HepG2 (cell line): ENCODE results near the gene TOM1L2. TPM values are rescaled to one million over a fixed set of nuclear protein-coding genes. Genes with fewer than 3 reads are reported as not detected.

Experiments used
- ETV5 ChIP-seq: IDR thresholded peaks from 2 replicates; pipeline ENCODE4 v1.6.1; 2018; ENCODE audit warnings: missing biosample characterization, missing genetic modification reagents, inconsistent platforms, borderline replicate concordance
- ETV6 ChIP-seq: sonication (generic); formaldehyde crosslinking; conservative IDR thresholded peaks from 2 replicates; pipeline ENCODE4 v1.4.0; 2020; ENCODE audit warnings: missing genetic modification reagents
- FOSL1 ChIP-seq: sonication (generic); formaldehyde crosslinking; IDR thresholded peaks from 2 replicates; pipeline ENCODE4 v1.9.0; 2021; ENCODE audit warnings: missing genetic modification reagents, borderline replicate concordance
- POGZ ChIP-seq: sonication (generic); formaldehyde crosslinking; IDR thresholded peaks from 2 replicates; pipeline ENCODE4 v1.4.0; 2020; ENCODE audit warnings: mild to moderate bottlenecking, missing genetic modification reagents
- RBM22 ChIP-seq: fragments of 200-400 bp; formaldehyde crosslinking; optimal IDR thresholded peaks from 2 replicates; pipeline ENCODE3; 2017; ENCODE audit warnings: mild to moderate bottlenecking, low read length, moderate library complexity
- SAP130 ChIP-seq: IDR thresholded peaks from 2 replicates; pipeline ENCODE4 v1.6.1; 2016; ENCODE audit warnings: low read depth
- SMC3 ChIP-seq: IDR thresholded peaks from 2 replicates; pipeline ENCODE4 v1.6.1; 2011; ENCODE audit warnings: low read length, improper control_type of control experiment
- ZNF143 ChIP-seq: sonication (generic); formaldehyde crosslinking; IDR thresholded peaks from 2 replicates; pipeline ENCODE4 v1.4.0; 2020; ENCODE audit warnings: missing genetic modification reagents
- ZNF253 ChIP-seq: sonication (generic); formaldehyde crosslinking; IDR thresholded peaks from 2 replicates; pipeline ENCODE4 v1.8.0; 2022; ENCODE audit warnings: mild to moderate bottlenecking, missing genetic modification reagents, borderline replicate concordance
- ZNF335 ChIP-seq: sonication (generic); formaldehyde crosslinking; IDR thresholded peaks from 2 replicates; pipeline ENCODE4 v1.4.0; 2020; ENCODE audit warnings: missing genetic modification reagents
- ZNF460 ChIP-seq: sonication (generic); formaldehyde crosslinking; IDR thresholded peaks from 2 replicates; pipeline ENCODE4 v1.5.1; 2020; ENCODE audit warnings: missing genetic modification reagents, mild to moderate bottlenecking, borderline replicate concordance
- ZNF776 ChIP-seq: sonication (generic); formaldehyde crosslinking; IDR thresholded peaks from 2 replicates; pipeline ENCODE4 v1.4.0; 2020; ENCODE audit warnings: mild to moderate bottlenecking, missing genetic modification reagents
- polyA plus RNA-seq, 8 experiments: library from polyadenylated mRNA; depleted of rRNA in 3 of 8; stranded (reverse) in 7 of 8; unstranded in 1 of 8; fragments of >200 nt; fragmentation: Illumina TruSeq in 4 of 8; extraction: Trizol in 4 of 8; gene quantifications; 2 replicates each; pipeline versions ENCODE4 v1.2.1 to v1.2.3, GENCODE V29; 2011 to 2016; ENCODE audit warnings: low read depth in 4 of 8, missing spikeins in 1 of 8, mixed read lengths in 1 of 8; ENCODE audit not compliant: insufficient read depth in 1 of 8
- total RNA-seq, 5 experiments: library from RNA; depleted of rRNA; stranded (reverse); fragments of >200 nt; fragmentation: Illumina TruSeq; extraction: Trizol; gene quantifications; 2 replicates each; pipeline ENCODE4 v1.2.3, GENCODE V29; 2016; ENCODE audit warnings: low read depth in 1 of 5
- TF ChIP-seq, protein P1 (sequence below): sonication (generic); formaldehyde crosslinking; IDR thresholded peaks from 2 replicates; pipeline ENCODE4 v1.5.0; 2020; ENCODE audit warnings: mild to moderate bottlenecking, missing genetic modification reagents, moderate library complexity
- TF ChIP-seq, protein P2 (sequence below): sonication (generic); formaldehyde crosslinking; IDR thresholded peaks from 2 replicates; pipeline ENCODE4 v1.5.0; 2020; ENCODE audit warnings: missing genetic modification reagents, mild to moderate bottlenecking, borderline replicate concordance
- TF ChIP-seq, protein P3 (sequence below): sonication (generic); formaldehyde crosslinking; IDR thresholded peaks from 2 replicates; pipeline ENCODE4 v1.4.0; 2020; ENCODE audit warnings: missing genetic modification reagents
- TF ChIP-seq, protein P4 (sequence below): sonication (generic); formaldehyde crosslinking; IDR thresholded peaks from 2 replicates; pipeline ENCODE4 v1.4.0; 2020; ENCODE audit warnings: missing genetic modification reagents
- TF ChIP-seq, protein P5 (sequence below): sonication (generic); formaldehyde crosslinking; IDR thresholded peaks from 2 replicates; pipeline ENCODE4 v1.5.0; 2020; ENCODE audit warnings: mild to moderate bottlenecking, missing genetic modification reagents, borderline replicate concordance
- TF ChIP-seq, protein P6 (sequence below): sonication (generic); formaldehyde crosslinking; IDR thresholded peaks from 2 replicates; pipeline ENCODE4 v1.4.0; 2020; ENCODE audit warnings: missing genetic modification reagents
- TF ChIP-seq, protein P7 (sequence below): sonication (generic); formaldehyde crosslinking; IDR thresholded peaks from 2 replicates; pipeline ENCODE4 v1.8.1; 2022; ENCODE audit warnings: mild to moderate bottlenecking, missing genetic modification reagents

Gene TOM1L2
- total and polyA plus RNA-seq, 2 of the 13 experiments (the other 11 are each of a cell fraction or from before 2014, with no cell fraction given): 4.7 to 7.4 TPM

DNA sequence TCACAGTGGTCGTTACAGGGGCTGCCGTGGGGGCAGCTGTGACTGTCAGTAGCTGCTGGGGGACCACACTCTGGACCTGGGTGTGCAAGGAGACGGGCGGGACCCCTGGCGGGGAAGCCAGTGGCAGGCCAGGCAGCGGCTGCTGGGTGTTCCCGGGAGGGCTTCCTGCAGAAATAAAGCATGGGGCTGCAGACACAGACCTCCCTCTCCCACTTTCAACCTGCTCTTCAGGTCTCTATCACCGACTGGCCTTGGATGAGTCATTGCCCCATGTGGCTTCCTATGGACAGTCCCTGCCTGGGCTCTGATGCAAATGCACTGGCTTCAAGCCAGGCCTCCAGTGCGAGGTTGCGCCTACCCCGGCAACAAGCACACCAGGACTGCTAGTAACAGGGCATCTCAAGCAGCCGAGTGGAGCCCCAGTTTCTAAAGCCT, 152.6 kb downstream of the TOM1L2 start (continued):
- TF ChIP-seq, protein P1, sequence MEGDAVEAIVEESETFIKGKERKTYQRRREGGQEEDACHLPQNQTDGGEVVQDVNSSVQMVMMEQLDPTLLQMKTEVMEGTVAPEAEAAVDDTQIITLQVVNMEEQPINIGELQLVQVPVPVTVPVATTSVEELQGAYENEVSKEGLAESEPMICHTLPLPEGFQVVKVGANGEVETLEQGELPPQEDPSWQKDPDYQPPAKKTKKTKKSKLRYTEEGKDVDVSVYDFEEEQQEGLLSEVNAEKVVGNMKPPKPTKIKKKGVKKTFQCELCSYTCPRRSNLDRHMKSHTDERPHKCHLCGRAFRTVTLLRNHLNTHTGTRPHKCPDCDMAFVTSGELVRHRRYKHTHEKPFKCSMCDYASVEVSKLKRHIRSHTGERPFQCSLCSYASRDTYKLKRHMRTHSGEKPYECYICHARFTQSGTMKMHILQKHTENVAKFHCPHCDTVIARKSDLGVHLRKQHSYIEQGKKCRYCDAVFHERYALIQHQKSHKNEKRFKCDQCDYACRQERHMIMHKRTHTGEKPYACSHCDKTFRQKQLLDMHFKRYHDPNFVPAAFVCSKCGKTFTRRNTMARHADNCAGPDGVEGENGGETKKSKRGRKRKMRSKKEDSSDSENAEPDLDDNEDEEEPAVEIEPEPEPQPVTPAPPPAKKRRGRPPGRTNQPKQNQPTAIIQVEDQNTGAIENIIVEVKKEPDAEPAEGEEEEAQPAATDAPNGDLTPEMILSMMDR (CRISPR knock-in tag): 0 out of 2 replicates have a peak, but pooled peaks have one; percentile 5
- TF ChIP-seq FOSL1 (CRISPR knock-in tag): peak; percentile 69
- TF ChIP-seq, protein P2, sequence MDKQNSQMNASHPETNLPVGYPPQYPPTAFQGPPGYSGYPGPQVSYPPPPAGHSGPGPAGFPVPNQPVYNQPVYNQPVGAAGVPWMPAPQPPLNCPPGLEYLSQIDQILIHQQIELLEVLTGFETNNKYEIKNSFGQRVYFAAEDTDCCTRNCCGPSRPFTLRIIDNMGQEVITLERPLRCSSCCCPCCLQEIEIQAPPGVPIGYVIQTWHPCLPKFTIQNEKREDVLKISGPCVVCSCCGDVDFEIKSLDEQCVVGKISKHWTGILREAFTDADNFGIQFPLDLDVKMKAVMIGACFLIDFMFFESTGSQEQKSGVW (CRISPR knock-in tag): no peak
- TF ChIP-seq ZNF253: no peak
- 0 out of 2 replicates have a peak, but pooled peaks have one; percentile 12 for TF ChIP-seq SMC3
- TF ChIP-seq ZNF143 (CRISPR knock-in tag): no peak
- TF ChIP-seq, protein P3, sequence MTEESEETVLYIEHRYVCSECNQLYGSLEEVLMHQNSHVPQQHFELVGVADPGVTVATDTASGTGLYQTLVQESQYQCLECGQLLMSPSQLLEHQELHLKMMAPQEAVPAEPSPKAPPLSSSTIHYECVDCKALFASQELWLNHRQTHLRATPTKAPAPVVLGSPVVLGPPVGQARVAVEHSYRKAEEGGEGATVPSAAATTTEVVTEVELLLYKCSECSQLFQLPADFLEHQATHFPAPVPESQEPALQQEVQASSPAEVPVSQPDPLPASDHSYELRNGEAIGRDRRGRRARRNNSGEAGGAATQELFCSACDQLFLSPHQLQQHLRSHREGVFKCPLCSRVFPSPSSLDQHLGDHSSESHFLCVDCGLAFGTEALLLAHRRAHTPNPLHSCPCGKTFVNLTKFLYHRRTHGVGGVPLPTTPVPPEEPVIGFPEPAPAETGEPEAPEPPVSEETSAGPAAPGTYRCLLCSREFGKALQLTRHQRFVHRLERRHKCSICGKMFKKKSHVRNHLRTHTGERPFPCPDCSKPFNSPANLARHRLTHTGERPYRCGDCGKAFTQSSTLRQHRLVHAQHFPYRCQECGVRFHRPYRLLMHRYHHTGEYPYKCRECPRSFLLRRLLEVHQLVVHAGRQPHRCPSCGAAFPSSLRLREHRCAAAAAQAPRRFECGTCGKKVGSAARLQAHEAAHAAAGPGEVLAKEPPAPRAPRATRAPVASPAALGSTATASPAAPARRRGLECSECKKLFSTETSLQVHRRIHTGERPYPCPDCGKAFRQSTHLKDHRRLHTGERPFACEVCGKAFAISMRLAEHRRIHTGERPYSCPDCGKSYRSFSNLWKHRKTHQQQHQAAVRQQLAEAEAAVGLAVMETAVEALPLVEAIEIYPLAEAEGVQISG (CRISPR knock-in tag): 0 out of 2 replicates have a peak, but pooled peaks have one; percentile 26
- TF ChIP-seq RBM22: peak; percentile 29
- no peak for TF ChIP-seq ZNF460 (CRISPR knock-in tag)
- no peak for TF ChIP-seq ZNF335 (CRISPR knock-in tag)
- TF ChIP-seq, protein P4, sequence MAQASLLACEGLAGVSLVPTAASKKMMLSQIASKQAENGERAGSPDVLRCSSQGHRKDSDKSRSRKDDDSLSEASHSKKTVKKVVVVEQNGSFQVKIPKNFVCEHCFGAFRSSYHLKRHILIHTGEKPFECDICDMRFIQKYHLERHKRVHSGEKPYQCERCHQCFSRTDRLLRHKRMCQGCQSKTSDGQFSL (CRISPR knock-in tag): no peak
- TF ChIP-seq, protein P5, sequence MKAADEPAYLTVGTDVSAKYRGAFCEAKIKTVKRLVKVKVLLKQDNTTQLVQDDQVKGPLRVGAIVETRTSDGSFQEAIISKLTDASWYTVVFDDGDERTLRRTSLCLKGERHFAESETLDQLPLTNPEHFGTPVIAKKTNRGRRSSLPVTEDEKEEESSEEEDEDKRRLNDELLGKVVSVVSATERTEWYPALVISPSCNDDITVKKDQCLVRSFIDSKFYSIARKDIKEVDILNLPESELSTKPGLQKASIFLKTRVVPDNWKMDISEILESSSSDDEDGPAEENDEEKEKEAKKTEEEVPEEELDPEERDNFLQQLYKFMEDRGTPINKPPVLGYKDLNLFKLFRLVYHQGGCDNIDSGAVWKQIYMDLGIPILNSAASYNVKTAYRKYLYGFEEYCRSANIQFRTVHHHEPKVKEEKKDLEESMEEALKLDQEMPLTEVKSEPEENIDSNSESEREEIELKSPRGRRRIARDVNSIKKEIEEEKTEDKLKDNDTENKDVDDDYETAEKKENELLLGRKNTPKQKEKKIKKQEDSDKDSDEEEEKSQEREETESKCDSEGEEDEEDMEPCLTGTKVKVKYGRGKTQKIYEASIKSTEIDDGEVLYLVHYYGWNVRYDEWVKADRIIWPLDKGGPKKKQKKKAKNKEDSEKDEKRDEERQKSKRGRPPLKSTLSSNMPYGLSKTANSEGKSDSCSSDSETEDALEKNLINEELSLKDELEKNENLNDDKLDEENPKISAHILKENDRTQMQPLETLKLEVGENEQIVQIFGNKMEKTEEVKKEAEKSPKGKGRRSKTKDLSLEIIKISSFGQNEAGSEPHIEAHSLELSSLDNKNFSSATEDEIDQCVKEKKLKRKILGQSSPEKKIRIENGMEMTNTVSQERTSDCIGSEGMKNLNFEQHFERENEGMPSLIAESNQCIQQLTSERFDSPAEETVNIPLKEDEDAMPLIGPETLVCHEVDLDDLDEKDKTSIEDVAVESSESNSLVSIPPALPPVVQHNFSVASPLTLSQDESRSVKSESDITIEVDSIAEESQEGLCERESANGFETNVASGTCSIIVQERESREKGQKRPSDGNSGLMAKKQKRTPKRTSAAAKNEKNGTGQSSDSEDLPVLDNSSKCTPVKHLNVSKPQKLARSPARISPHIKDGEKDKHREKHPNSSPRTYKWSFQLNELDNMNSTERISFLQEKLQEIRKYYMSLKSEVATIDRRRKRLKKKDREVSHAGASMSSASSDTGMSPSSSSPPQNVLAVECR: peak; percentile 27; the same call in 1 of the 2 replicates
- TF ChIP-seq, protein P6, sequence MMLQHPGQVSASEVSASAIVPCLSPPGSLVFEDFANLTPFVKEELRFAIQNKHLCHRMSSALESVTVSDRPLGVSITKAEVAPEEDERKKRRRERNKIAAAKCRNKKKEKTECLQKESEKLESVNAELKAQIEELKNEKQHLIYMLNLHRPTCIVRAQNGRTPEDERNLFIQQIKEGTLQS (CRISPR knock-in tag): peak; percentile 75
- TF ChIP-seq ZNF776: no peak
- TF ChIP-seq ETV6: no peak
- TF ChIP-seq, protein P7, sequence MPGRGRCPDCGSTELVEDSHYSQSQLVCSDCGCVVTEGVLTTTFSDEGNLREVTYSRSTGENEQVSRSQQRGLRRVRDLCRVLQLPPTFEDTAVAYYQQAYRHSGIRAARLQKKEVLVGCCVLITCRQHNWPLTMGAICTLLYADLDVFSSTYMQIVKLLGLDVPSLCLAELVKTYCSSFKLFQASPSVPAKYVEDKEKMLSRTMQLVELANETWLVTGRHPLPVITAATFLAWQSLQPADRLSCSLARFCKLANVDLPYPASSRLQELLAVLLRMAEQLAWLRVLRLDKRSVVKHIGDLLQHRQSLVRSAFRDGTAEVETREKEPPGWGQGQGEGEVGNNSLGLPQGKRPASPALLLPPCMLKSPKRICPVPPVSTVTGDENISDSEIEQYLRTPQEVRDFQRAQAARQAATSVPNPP: no peak
- no peak for TF ChIP-seq POGZ (CRISPR knock-in tag)
- peak; percentile 78 for TF ChIP-seq SAP130 (CRISPR knock-in tag)
- 0 out of 2 replicates have a peak, but pooled peaks have one; percentile 13 for TF ChIP-seq ETV5 (CRISPR knock-in tag)
